GM21367 (cell line): Measurements from ENCODE around the gene ISL1.

Experiments
- ATAC-seq: cut with Tn5 transposase; IDR thresholded peaks from one replicate; pipeline ENCODE4 v1.9.1; 2021; ENCODE audit not compliant: unreplicated experiment

ISL1 gene

GRCh38 chr5:51439232-51439631 lies 56.0 kb downstream of the ISL1 start:
- no peak for ATAC-seq
